ENCODE data around the gene C2orf92.
"Not testable (repeated sequence)": the region's sequence is repeated elsewhere in the genome, so short reads cannot be mapped to it uniquely, and the experiment has no call there.

Gene C2orf92

GRCh38 chr2:97708608-97709007 lies 39.1 kb downstream of the C2orf92 start:
- Histone ChIP-seq H3K27me3 (no peaks in the 10 kb centered on the region), H3K4me1 (ENCODE audit: control insufficient read depth in 1 of 2, insufficient read depth in 1 of 2, low read depth in 1 of 2, low read length in 1 of 2) (no peaks in the 10 kb centered on the region), H3K4me3 (ENCODE audit: low read depth in 1 of 2, low read length in 1 of 2) (no peak overlapping the region), H3K9me3 (no peaks in the 10 kb centered on the region), H3K36me3 (no peaks in the 10 kb centered on the region), H3K27ac (no peak overlapping the region)
- TF ChIP-seq CTCF (IDR thresholded peaks at IDR 0.05): no peak

GRCh38 chr2:97711394-97711711 lies 41.8 kb downstream of the C2orf92 start:
- no peak overlapping the region for H3K4me3 ChIP-seq (ENCODE audit: low read depth in 1 of 2, low read length in 1 of 2)
- H3K9me3 ChIP-seq: no peaks in the 10 kb centered on the region
- no peaks in the 10 kb centered on the region for H3K4me1 ChIP-seq (ENCODE audit: control insufficient read depth in 1 of 2, insufficient read depth in 1 of 2, low read depth in 1 of 2, low read length in 1 of 2)
- H3K27ac ChIP-seq: no peak overlapping the region
- H3K27me3 ChIP-seq: no peaks in the 10 kb centered on the region
- no peak for TF ChIP-seq CTCF (IDR thresholded peaks at IDR 0.05)
- H3K36me3 ChIP-seq: no peaks in the 10 kb centered on the region

DNA sequence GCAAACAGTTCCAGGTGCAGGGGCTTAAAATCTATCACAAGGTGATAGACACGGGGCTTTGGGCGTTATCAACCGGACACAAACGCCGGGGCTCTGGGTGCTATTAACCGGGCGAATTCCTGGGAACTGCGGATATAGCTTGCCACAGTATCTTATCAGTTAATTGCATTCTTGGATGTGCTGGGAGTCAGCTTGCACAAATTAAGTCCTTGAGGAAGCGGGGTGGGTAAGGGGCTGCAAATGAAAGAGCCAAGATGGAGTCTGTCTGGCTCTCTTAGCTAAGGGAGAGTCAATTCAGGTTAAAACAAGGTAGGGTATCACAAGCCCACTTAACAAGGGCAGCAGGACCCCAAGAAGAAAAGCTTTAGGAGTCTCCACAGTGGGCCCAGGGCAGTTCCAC lies 42.7 kb downstream of the C2orf92 start:
- H3K4me3 ChIP-seq (ENCODE audit: low read depth in 1 of 2, low read length in 1 of 2); H3K27ac ChIP-seq; H3K9me3 ChIP-seq; H3K36me3 ChIP-seq; H3K27me3 ChIP-seq; H3K4me1 ChIP-seq (ENCODE audit: control insufficient read depth in 1 of 2, insufficient read depth in 1 of 2, low read depth in 1 of 2, low read length in 1 of 2): not testable (repeated sequence)

DNA sequence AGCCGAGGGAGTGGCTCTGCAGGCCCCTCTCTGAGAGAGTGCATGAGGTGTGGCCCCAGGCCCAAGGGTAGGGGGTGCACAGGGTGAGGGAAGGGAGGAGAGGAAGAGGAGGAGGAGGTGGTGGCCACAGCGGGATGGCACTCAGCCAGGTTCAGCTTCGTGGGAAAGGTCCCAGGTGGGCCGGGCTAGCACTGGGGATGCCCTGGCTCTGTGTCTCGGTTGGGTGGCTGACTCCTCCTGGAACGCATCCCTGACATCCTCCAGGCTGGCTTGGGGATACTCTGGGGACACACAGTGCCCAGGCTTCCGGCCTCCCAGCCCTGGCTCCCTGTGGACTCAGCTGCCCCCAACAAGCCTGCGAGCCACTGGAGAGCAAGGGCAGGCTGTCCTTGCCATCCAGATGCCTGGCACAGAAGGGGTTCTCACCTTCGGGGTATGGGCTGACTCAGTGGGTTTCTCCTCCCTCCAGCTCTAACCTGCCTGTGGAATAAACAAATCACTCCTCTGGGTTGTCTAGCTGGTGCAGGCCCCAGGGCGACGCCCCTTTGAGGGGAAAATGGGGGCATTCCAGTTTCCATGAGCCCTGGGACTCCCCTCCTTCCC lies 43.3 kb downstream of the C2orf92 start:
- H3K4me1 ChIP-seq (ENCODE audit: control insufficient read depth in 1 of 2, insufficient read depth in 1 of 2, low read depth in 1 of 2, low read length in 1 of 2): peaks cover 0 to 1% of the 10 kb centered on the region in 2 experiments
- H3K36me3 ChIP-seq: no peaks in the 10 kb centered on the region
- no peak for TF ChIP-seq CTCF (IDR thresholded peaks at IDR 0.05)
- no peak overlapping the region for H3K4me3 ChIP-seq (ENCODE audit: low read depth in 1 of 2, low read length in 1 of 2)
- H3K27ac ChIP-seq: no peak overlapping the region
- H3K9me3 ChIP-seq: no peaks in the 10 kb centered on the region
- H3K27me3 ChIP-seq: no peaks in the 10 kb centered on the region

- Histone ChIP-seq H3K4me3 (ENCODE audit: low read depth in 1 of 2, low read length in 1 of 2) (no peak within 1 kb of the TSS), H3K27ac (no peak within 1 kb of the TSS), H3K27me3 (no peaks in the 10 kb centered on the region), H3K4me1 (ENCODE audit: control insufficient read depth in 1 of 2, insufficient read depth in 1 of 2, low read depth in 1 of 2, low read length in 1 of 2) (peaks cover 6 to 8% of the 10 kb centered on the region in 2 experiments), H3K9me3 (no peaks in the 10 kb centered on the region), H3K36me3 (no peaks in the 10 kb centered on the region)
- no peak for TF ChIP-seq CTCF (IDR thresholded peaks at IDR 0.05)
Observed at GRCh38 chr2:97713296-97714083, 44.0 kb downstream of the C2orf92 start, which contains the start of gene ZAP70. TSS of gene ZAP70 (plus strand) at chr2:97713576. CDS start at chr2:97724037, 10,461 bp downstream.
